GM18520 (cell line): ENCODE results near the gene ATRNL1.

Experiments used
- ATAC-seq: cut with Tn5 transposase; IDR thresholded peaks from one replicate; pipeline ENCODE4 v1.9.1; 2021; ENCODE audit not compliant: unreplicated experiment

The ATRNL1 gene

GRCh38 chr10:115830265-115830970 lies 737.3 kb downstream of the ATRNL1 start:
- no peak for ATAC-seq

GRCh38 chr10:115831016-115831415 lies 737.9 kb downstream of the ATRNL1 start:
- ATAC-seq = no peak

GRCh38 chr10:115833119-115833518 lies 740.0 kb downstream of the ATRNL1 start:
- no peak for ATAC-seq

- no peak for ATAC-seq
Measured at GRCh38 chr10:115844591-115844990, 751.4 kb downstream of the ATRNL1 start.

GRCh38 chr10:115845921-115846320 lies 752.8 kb downstream of the ATRNL1 start:
- no peak for ATAC-seq

DNA sequence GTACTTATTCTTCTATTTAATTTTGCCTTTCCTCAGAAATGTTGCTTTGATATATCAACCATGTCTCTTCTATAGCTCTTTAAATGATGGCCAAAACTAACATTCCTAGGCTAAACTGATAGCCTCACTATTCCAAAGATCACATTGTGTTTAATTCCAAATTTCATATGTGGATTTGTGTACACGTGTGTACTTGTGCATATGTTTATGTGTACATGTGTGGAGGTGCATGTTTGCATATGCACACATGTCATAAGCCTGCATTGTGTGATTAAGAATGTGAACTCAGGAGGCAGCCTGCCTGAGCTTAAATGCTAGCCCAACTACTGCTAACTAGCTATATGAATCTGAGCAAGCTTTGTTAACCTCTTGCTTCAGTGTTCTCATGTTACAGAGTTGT lies 753.4 kb downstream of the ATRNL1 start:
- no peak for ATAC-seq

DNA sequence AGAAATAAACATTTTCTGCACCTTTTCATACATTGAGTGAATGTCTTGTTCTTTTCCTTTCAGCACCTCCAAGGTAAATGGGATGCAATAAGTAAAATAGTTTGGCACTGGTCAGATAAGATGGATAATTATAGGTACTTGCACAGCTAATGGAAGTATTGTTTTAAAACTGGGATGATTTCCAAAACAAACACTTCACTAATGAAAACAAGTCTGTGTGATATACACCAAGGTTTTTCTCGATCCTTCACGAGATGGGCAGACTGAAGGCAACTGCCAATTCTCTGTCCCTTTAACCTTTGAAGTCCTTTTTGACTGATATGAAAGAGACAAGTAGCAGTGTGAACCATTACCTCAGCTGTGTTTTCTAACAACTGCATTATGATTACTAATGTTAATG lies 756.0 kb downstream of the ATRNL1 start:
- ATAC-seq = no peak

DNA sequence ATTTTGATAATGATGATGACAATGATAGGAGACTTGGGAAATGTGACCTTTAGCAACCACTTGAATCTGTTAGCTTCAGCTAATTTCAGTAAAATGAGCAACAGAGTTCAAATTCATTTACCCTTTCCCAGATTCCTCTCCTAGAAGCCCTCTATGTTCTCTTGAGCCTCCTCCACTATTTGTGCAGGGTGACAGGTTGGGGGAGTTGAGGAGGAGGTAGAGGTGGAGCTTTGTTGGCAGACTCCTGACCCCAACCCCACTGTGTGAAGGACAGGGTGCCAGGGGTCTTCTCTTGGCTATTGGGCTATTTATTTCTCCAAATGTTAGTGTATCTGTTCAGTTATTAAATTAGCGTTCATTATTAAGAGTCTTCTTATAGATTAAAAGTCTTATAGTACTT lies 757.5 kb downstream of the ATRNL1 start:
- ATAC-seq = no peak

- no peak for ATAC-seq
Measured at GRCh38 chr10:115851695-115852094, 758.5 kb downstream of the ATRNL1 start.

- no peak for ATAC-seq
Measured at GRCh38 chr10:115854740-115855435, 761.7 kb downstream of the ATRNL1 start.

DNA sequence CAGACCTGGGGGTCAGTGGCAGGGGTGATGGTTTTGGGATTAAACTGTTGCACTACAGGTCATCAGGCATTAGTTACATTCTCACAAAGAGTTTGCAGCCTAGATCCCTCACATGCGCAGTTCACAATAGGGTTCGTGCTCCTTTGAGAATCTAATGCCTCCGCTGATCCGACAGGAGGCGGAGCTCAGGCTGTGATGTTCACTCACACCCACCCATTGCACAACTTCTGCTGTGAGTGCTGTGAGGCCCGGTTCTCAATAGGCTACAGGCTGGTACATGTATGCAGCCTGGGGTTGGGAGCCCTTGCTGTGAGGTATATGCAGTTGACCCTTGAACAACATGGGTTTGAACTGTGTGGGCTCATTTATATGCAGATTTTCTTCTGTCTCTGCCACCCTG lies 763.4 kb downstream of the ATRNL1 start:
- no peak for ATAC-seq

GRCh38 chr10:115857856-115858255 lies 764.7 kb downstream of the ATRNL1 start:
- ATAC-seq = no peak

DNA sequence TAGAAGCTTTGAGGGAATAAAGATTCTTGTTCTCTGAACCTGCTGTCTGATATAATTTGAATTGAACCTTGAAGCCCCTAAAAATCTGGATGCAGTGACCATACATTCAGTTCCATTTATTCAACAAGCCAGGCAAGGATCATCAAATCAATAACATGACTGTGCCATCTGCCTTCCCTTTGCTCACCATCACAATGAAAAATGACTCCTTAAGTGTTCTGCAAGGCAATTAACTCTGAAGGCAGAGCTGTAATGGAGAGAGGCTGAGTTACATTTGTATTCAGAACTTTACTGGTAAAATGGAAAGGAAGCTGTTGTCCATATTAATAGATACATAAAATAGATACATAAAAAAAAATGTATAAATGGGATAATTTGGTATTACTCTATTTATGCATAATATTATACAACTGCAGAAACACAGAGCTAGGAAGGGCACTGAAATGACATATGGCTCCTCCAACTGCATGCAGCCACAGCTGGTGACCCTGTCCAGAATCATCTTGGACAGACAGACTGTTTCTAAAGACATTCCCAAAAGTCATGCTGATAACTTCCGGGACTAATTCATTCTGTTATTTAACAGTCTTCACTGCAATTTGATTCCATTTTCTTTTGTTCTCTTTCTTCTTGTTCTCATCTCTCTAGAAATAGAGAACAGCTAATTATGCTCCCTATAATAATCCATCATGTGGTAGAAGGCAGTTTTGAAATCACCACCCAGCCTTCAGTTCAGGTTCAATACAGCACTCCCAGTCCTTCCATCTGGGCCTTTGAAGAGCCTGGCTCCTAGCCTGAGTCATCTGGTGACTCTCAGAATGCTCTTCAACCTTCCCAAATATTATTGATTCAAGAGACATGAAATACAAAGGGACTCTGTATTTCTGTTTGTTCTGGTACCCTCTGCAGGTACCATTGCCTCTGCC lies 767.3 kb downstream of the ATRNL1 start:
- ATAC-seq = no peak

DNA sequence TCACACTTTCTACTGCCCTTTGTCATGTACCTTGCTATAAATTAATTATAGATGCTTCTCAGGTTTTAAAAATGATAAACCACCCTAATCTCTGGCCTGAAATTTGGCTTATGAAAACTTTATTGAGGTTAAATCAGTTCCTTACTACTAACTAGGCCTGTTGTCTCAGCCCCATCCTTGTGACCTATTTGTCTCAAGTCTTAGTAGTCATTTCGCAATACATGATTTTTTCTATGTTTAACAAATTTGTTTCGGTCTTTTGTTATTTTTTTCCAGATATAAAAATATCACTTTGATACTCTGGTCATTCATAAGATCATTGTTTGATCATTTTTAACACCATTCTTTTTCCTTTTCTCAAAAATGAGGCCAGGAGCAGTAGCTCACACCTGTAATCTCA lies 768.3 kb downstream of the ATRNL1 start:
- no peak for ATAC-seq

DNA sequence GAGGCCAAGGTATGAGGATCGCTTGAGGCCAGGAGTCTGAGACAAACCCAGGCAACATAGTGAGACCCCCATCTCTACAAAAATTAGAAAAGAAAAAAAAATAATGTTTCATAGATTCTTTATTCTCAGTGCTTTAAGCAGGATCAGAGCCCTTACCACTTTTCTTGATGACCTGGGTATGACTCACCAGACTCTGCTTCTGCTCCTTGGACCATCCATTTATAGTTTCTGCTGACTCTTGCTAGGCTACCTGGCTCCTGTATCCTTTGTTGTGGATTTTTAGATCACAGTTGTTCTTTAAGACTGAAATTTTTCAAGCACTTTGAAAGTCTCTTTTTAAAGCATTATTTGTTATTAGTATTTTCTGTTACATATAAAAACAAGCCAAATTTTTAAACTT lies 768.7 kb downstream of the ATRNL1 start:
- no peak for ATAC-seq

GRCh38 chr10:115866174-115866573 lies 773.0 kb downstream of the ATRNL1 start:
- no peak for ATAC-seq

DNA sequence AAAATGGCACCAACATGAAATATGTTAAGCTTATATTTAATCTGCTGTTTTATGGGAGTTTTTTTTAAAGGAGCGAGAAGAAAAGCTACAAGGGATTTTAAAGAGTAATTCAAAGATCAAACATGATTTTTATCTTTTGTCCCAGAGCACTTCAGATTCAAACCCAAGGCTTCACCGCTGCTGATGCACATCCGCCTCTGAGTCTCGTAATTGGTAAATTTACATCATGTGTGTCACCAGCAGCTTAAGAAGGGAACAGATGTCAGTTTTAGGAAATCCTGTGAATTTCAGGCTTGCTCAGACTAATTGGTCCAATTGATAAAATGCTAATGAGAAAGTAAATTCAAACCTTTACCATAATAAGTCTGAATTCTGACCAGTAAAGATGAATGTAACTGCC lies 773.5 kb downstream of the ATRNL1 start:
- ATAC-seq = no peak

DNA sequence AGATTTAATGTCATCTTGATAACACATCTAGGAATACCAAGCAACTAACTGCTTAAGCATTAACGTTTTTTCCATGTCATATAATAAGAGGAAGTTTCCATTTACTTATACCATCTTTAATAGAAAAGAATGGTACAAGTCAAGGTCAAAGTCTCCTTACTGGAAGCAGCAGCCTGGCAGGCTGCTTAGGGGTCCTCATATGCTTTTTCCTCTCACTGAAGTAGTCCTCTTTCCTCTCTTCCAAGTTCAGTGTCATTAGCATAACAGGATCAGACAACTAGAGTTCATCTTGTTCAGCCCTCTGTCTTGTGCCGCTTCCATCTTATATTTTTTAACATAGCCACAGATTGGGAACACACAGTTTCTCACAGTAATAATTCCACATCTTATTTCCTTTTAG lies 774.1 kb downstream of the ATRNL1 start:
- ATAC-seq = no peak

- no peak for ATAC-seq
Measured at GRCh38 chr10:115871855-115872254, 778.7 kb downstream of the ATRNL1 start.

GRCh38 chr10:115875172-115875571 lies 782.0 kb downstream of the ATRNL1 start:
- ATAC-seq = no peak

GRCh38 chr10:115879372-115880089 lies 786.4 kb downstream of the ATRNL1 start:
- peak; percentile 64 for ATAC-seq
